LNCAP (cell line): ENCODE results near the gene AIDA.

Experiments
- CTCF ChIP-seq: fragments of 450-650 bp; IDR thresholded peaks from 2 replicates; pipeline ENCODE4 v1.5.1; 2017; ENCODE audit warnings: mild to moderate bottlenecking

AIDA gene

GRCh38 chr1:222634180-222635013, 77.9 kb downstream of the AIDA start:
- peak; percentile 93 for TF ChIP-seq CTCF

GRCh38 chr1:222632749-222633148, 79.5 kb downstream of the AIDA start:
- TF ChIP-seq CTCF, result no peak

- no peak for TF ChIP-seq CTCF
These were observed 80.6 kb downstream of the AIDA start for GRCh38 chr1:222631611-222632208.

GRCh38 chr1:222629921-222630535, 82.3 kb downstream of the AIDA start:
- TF ChIP-seq CTCF, result no peak

- no peak for TF ChIP-seq CTCF
These were observed 85.1 kb downstream of the AIDA start for GRCh38 chr1:222627232-222627631.

- no peak for TF ChIP-seq CTCF
These were observed 88.1 kb downstream of the AIDA start for GRCh38 chr1:222624214-222624613.

- TF ChIP-seq CTCF, result no peak
These were observed 88.8 kb downstream of the AIDA start for GRCh38 chr1:222623458-222623857.
